Measurements from ENCODE around the gene OOSP1.
"Not testable (repeated sequence)": the region's sequence is repeated elsewhere in the genome, so short reads cannot be mapped to it uniquely, and the experiment has no call there.

OOSP1 gene

GRCh38 chr11:59962107-59962482 is 23.9 kb downstream of the OOSP1 start:
- DNase-seq = no peak

GRCh38 chr11:59963733-59964132 is 25.5 kb downstream of the OOSP1 start, which contains the start of gene OOSP4A:
OOSP4A (plus strand) TSS chr11:59964033; CDS start chr11:59964033, 0 bp downstream.
- DNase-seq = no peak

GRCh38 chr11:59965424-59965823 is 27.2 kb downstream of the OOSP1 start:
- no peak for DNase-seq

GRCh38 chr11:59966201-59966600 is 28.0 kb downstream of the OOSP1 start:
- DNase-seq = no peak

- no peak for DNase-seq
These were observed 29.6 kb downstream of the OOSP1 start for GRCh38 chr11:59967677-59968394.

- DNase-seq = no peak
These were observed 30.2 kb downstream of the OOSP1 start for GRCh38 chr11:59968395-59968783.

- no peak for DNase-seq
These were observed 34.9 kb downstream of the OOSP1 start for GRCh38 chr11:59973097-59973496.

- no peak for DNase-seq
These were observed 43.0 kb downstream of the OOSP1 start for GRCh38 chr11:59981106-59981770.

GRCh38 chr11:59982037-59982436 is 43.8 kb downstream of the OOSP1 start:
- DNase-seq = not testable (repeated sequence)

- no peak for DNase-seq
These were observed 45.0 kb downstream of the OOSP1 start for GRCh38 chr11:59983212-59983611.

GRCh38 chr11:59984368-59984767 is 46.1 kb downstream of the OOSP1 start:
- no peak for DNase-seq

- DNase-seq = no peak
These were observed 52.2 kb downstream of the OOSP1 start for GRCh38 chr11:59990421-59990820.

- no peak for DNase-seq
These were observed 54.2 kb downstream of the OOSP1 start for GRCh38 chr11:59992425-59992824.

GRCh38 chr11:59997800-59998199 is 59.6 kb downstream of the OOSP1 start:
- DNase-seq = no peak

- no peak for DNase-seq
These were observed 61.5 kb downstream of the OOSP1 start for GRCh38 chr11:59999691-60000090.

- no peak for DNase-seq
These were observed 65.5 kb downstream of the OOSP1 start for GRCh38 chr11:60003729-60004128.

GRCh38 chr11:60005360-60005759 is 67.1 kb downstream of the OOSP1 start:
- DNase-seq = no peak

Data from CD4-positive, alpha-beta T cell treated with Interleukin-4 for 4 hours (primary cell).